Ramos (cell line): Measurements from ENCODE around the gene AQP10.
"Not testable (repeated sequence)": the region's sequence is repeated elsewhere in the genome, so short reads cannot be mapped to it uniquely, and the experiment has no call there.

ENCODE experiments used
- in situ Hi-C: fragments of 300-500 bp; cut with MboI; formaldehyde crosslinking; loops from one replicate; pipeline ENCODE4 v1.14.3; 2022; ENCODE audit warnings: low sequenced_read_pairs; ENCODE audit not compliant: unreplicated experiment

The AQP10 gene

DNA sequence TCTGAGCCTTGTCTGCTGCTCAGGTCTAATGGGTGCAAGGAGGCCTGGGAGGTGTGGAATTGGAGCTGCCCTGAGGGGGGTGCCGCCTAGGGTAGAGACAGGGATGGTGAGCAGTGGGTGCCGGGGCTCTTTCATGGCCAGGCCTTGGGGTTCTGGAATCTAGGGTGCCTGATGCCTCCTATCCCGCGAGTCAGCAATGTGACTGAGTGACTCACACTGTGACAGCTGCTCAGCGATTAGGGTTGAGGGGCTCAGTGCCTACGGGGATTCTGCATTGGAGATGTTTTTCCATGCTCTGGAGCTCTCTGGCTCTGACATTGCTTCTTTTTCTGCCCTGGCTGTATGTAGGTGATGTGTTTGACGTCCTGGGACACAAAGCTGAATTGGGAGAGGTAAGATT, 21.2 kb downstream of the AQP10 start:
- in situ Hi-C loops = no loop called here

GRCh38 chr1:154342836-154343472, 22.1 kb downstream of the AQP10 start:
- in situ Hi-C loops = no loop called here

- in situ Hi-C loops = no loop called here
Measured at GRCh38 chr1:154344977-154345837, 24.3 kb downstream of the AQP10 start.

- in situ Hi-C loops = no loop called here
Measured at GRCh38 chr1:154346276-154346917, 25.5 kb downstream of the AQP10 start.

DNA sequence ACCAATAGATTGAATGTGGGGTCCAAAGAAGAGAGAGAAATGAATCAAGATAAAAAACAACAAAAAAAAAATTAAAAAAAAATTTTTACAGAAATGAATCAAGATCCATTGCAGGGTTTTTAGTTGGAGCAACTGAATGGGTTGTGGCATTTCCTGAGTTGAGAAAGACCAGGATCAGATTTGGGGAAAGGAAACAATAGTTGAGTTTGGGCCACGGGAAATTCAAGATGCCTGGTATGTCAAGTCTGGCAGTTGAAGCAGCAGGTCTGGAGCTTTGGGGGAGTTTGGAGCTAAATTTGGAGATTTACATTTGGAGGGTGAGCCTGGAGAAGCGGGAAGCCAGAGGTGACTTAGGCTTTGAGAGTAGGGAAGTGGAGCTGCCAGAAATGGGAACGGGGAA, 27.1 kb downstream of the AQP10 start:
- in situ Hi-C loops = no loop called here

DNA sequence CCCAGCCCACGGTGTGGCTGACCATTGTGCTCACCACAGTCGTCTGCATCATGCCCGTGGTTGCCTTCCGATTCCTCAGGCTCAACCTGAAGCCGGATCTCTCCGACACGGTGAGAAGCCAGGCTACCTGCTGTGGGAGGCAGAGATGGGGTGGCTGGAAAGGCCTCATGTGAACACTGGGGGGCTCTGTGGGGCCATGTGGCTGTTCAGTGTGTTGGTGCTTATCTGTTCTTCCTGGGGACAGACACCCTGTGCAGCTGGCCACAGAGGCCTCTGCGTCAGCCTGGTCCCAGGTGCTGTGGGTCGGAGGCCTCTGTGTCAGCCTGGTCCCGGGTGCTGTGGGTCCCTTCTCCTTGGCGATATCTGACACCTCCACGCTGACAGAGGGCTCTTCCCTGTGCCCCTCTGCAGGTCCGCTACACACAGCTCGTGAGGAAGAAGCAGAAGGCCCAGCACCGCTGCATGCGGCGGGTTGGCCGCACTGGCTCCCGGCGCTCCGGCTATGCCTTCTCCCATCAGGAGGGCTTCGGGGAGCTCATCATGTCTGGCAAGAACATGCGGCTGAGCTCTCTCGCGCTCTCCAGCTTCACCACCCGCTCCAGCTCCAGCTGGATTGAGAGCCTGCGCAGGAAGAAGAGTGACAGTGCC, 27.7 kb downstream of the AQP10 start:
- in situ Hi-C loops = no loop called here

DNA sequence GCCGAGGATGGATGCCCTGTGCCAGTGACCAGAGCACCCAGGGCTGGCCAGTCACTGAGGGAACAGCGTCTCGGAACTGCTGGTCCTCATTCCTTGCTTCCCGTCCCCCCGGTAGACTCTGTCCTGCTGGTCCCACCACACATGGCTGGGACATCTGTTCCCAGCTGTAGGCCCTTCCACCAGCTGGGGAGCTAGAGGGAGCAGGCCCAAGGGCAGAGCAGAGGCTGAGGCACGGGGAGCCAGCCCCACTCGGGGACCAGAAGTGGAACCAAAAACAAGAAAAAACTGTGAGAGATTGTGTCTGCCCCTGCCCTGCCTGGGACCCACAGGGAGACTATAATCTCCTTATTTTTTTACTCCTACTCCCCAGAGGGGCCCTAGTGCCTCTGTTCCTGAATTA, 28.2 kb downstream of the AQP10 start:
- in situ Hi-C loops = no loop called here

GRCh38 chr1:154350383-154350782, 29.5 kb downstream of the AQP10 start:
- in situ Hi-C loops = no loop called here

DNA sequence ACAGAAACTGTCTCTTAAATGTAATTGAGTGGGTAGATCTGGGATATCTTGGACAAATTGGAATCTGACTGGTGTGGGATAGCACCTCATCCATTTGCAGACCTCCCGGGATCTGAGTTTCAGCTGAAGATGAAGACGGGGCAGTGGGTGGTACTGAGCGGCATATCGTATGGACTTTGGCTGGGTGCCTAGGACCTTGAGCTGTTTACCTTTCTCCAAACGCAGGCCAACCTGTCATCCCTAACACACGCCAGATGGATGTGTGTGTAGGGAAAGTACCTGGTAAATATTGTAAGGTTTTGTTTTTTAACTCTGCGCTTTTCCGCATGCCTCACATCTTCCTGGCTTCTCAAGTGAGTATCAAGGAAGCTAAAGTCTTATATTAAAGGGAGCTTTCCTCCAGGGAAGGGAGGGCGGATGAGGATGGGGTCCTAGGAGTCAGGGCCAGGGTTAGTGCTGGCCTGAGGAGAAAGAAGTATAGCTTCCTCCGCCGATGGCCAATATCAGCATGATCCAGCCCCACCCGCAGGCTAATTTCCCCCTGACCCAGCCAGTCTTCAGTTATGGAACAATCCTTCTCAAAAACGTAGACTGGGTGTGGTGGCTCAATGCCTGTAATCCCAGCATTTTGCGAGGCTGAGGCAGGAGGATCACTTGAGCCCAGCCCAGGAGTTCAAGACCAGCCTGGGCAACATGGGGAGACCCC, 30.6 kb downstream of the AQP10 start:
- in situ Hi-C loops = no loop called here

DNA sequence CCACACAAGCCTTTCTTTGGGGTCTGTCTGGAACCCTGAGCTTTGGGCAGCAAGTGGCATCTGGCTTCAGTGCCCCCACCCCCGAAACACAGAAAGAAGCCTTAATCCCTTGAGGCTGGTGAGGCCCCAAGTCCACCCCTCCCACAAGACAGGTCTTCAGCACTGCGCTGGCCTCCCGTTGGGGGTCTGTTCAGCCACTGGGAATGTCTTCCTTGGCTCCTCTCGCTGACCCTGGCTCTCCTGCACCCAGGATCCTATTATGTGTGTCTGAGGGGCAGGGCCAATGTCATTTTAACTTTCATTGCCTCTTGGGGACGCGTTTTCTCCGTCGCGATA, 31.3 kb downstream of the AQP10 start:
- in situ Hi-C loops = no loop called here

GRCh38 chr1:154352581-154353459, 31.9 kb downstream of the AQP10 start:
- in situ Hi-C loops = no loop called here

DNA sequence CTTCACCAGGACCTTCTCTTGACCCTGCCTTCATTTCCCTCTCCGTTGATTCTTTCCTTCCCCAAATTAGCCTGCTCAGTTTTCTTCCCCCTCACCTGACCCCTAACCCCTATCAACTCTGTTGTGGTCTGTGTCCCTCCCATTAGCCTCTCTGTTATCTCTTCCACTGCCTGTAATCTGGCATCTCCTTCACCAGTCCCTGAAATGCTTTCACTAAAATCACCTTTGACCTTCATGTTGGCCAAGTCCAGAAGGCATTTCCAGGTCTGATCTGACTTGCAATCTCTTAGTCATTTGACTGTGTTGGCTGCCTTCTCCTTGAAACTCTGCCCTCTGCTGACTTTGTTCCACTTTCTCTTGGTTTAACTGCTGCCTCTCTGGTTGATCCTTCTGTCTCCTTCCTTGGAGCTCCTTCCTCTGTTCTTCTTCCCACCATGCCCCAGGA, 32.6 kb downstream of the AQP10 start:
- in situ Hi-C loops = no loop called here

- in situ Hi-C loops = no loop called here
Measured at GRCh38 chr1:154353966-154354365, 33.1 kb downstream of the AQP10 start.

GRCh38 chr1:154358519-154358918, 37.6 kb downstream of the AQP10 start:
- in situ Hi-C loops = no loop called here

GRCh38 chr1:154360288-154360687, 39.4 kb downstream of the AQP10 start:
- in situ Hi-C loops = no loop called here

DNA sequence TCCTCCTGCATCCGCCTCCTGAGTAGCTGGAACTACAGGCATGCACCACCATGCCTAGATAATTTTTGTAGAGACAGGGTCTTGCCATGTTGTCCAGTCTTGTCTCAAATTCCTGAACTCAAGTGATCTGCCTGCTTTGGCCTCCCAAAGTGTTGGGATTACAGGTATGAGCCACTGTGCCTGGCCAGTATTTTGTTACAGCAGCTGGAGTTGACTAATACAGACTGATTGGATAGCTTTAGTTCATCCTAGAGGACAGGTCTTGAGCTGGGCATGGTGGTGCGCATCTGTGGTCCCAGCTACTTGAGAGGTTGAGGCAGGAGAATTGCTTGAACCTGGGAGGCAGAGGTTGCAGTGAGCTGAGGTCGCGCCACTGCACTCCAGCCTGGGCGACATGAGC, 40.0 kb downstream of the AQP10 start:
- in situ Hi-C loops = not testable (repeated sequence)

DNA sequence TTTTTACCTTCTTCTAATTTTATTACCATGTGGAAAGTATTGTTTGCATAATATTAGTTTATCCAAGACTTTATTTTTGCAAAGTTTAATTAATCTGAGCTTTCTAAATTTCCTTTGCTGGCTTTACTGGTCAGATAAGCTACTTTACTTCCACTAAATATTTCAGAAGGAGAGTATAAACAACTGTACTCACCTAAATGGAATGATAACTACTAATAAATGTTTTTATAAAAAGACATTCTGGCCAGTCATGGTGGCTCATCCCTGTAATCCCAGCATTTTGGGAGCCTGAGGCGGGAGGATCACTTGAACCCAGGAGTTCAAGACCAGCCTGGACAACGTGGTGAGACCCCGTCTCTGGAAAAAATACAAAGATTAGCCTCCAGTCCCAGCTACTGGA, 40.5 kb downstream of the AQP10 start:
- in situ Hi-C loops = no loop called here

DNA sequence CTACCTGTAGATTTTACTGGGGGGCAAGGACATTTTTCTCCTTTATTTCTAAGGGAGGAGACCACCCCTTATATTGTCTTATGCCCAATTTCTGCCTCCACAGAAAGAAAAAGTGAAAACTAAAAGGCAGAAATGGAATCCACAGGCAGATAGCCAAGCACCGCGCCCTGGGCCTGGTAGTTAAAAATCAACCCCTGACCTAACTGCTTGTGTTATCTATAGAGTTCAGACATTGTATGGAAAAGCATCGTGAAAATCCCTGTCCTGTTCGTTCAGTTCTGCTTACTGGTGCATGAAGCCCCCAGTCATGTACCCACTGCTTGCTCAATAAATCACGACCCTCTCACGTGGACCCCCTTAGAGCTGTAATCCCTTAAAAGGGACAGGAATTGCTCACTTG, 50.5 kb downstream of the AQP10 start:
- in situ Hi-C loops = no loop called here

GRCh38 chr1:154373777-154374357, 53.0 kb downstream of the AQP10 start:
- in situ Hi-C loops = not testable (repeated sequence)
